Measurements from ENCODE around the gene SAYSD1.

The SAYSD1 gene

GRCh38 chr6:39079197-39080125 is 35.5 kb downstream of the SAYSD1 start:
- DNase-seq (ENCODE audit: low read depth in 2 of 2): no peak

- DNase-seq (ENCODE audit: low read depth in 2 of 2): no peak
Measured at GRCh38 chr6:39078695-39079094, 36.3 kb downstream of the SAYSD1 start.

GRCh38 chr6:39077882-39078594 is 36.9 kb downstream of the SAYSD1 start:
- DNase-seq (ENCODE audit: low read depth in 2 of 2): no peak

DNA sequence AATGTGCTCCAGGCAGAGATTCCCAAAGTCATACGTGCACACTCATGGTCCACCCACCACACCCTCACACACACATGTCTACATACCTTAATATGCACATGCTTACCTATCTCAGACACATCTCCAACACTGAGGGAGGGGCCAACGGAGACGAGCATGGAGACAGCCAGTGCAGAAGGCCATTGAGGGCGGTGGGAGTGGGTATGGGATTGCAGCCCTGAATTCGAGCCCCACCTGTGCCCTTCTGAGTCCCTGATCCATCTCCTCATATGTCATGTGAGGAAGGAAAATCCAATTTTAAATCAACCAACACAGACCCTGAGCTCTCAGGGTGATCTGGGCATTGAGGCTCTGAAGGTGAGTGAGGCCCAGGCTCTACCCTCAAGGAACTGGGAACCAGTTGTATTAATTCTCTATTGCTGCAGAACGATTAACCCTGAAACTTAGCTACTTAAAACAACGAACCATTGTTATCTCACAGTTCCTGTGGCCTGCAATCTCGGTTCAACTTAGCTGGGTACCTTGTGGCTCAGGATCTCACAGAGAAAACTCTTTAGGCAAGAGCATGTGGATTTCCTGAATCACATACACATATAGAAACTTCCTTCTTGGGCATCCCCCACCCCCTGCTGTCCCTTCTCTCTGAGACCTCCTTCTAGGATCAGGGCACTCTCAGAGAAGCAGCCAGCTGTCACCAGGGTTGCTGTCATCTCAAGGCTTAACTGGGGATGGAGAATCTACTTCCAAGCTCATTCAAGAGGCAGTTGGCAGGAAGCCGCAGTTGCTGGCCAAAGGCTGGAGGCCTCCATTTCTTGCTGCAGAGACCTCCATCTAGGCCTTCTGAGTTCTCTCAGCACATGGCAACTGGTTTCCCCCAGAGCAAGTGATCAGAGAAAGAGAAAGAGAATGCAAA is 38.1 kb downstream of the SAYSD1 start:
- DNase-seq (ENCODE audit: low read depth in 2 of 2): no peak

DNA sequence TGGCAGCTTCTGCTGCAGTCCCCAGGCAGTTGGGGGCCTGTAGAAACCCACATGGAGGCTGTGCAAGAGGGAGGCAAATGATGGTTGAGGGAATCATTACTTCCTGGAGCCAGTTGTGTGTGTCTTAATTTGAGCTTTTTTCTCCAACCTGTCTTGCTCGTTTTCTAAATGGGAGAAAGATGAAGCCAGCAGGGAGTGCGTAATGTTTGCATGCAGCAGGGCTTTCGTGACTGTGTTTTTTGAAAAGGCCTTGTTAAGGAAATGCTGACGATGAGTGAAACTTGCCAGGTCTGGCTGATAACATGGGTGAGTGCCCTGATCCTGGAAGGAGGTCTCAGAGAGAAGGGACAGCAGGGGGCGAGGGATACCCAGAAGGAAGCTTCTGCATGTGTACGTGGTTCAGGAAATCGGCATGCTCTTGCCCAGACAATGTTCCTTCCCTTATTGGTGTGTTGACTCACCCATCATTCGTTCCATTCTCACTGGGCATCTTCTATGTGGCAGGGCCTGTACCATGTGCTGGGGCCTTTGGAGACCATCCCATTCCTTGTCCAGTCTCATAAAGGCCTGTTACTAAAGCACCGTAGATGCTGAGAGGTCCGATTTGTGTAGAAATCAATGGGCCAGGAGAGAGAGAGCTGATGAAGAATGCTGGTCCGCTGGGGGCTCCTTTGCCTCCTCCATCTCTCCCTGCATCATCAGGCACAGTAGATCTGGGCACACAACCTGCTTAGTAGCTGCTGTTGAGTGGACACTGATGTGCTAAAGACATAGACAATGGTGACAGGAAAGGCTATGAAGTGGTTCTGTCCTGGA is 39.0 kb downstream of the SAYSD1 start:
- DNase-seq (ENCODE audit: low read depth in 2 of 2): no peak

GRCh38 chr6:39075010-39075686 is 39.8 kb downstream of the SAYSD1 start:
- no peak for DNase-seq (ENCODE audit: low read depth in 2 of 2)

GRCh38 chr6:39074486-39074885 is 40.5 kb downstream of the SAYSD1 start:
- DNase-seq (ENCODE audit: low read depth in 2 of 2): no peak

DNA sequence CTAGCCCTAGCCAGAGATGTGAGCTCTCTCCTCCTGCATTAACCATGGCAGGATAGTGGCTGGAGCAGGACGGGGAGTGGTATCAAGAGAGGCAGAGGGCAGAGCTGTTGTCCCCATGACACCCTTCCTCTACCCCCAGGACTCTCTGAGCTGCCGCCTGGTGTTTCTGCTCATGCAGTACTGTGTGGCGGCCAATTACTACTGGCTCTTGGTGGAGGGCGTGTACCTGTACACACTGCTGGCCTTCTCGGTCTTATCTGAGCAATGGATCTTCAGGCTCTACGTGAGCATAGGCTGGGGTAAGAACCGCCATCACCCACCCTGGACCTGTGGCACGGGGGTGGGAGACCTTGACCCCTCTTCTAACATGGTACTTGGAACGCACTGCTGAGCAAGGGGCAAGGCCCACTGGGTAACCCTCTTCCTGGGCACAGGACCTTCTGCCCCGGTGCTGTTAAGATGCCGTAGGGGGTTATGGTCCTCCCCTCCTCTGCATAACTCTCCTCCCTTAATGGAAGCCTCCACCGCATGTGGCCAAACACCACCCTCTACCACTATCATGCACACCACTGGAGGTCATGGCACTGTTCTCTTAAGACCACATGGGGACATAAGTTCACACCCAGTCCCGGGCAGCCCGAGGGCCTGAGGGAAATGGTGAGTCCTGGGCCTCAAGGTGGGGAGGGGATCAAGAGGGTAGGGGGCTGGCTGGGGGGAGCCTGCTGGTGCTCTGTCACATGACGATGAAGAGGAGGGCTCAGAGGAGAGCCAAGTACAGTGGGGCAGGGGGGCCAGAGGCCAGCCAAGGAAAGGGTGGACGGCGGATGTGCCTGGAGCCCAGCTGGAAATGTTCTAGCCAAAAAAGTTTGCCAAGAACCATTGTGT is 41.3 kb downstream of the SAYSD1 start:
- DNase-seq (ENCODE audit: low read depth in 2 of 2): no peak

DNA sequence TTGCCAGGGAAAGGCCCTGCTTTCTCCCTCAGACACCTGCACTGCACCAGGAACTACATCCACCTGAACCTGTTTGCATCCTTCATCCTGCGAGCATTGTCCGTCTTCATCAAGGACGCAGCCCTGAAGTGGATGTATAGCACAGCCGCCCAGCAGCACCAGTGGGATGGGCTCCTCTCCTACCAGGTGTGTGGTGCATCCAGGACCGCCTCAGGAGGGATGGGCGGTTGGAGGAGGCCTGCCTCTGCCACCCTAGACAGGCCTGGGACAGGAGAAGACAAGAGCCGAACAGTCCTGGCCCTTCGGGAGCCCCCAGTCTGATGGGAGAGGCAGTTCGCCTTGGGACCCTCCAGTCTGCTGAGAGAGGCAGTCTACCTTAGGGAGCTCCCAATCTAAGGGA is 42.2 kb downstream of the SAYSD1 start:
- DNase-seq (ENCODE audit: low read depth in 2 of 2): no peak

DNA sequence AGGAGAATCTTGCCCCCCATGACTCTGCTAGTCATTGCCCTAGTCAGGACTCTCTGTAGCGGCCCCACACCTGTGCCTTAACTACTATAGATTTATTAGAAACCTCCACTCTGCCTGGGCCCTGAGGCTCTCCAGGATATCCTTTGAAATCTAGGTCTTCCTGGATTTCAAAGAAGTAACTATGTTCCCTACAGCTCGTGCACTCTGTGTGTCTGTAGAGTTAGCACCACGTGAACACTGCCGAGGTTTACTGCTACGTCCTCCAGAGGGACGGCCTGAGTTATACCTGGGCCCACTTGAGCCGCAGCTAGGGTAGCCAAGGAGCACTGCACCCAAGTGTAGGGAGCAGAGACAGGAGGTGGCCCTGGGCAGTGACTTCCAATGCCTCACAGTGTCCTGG is 46.6 kb downstream of the SAYSD1 start:
- no peak for DNase-seq (ENCODE audit: low read depth in 2 of 2)

GRCh38 chr6:39065561-39065960 is 49.4 kb downstream of the SAYSD1 start:
- no peak for DNase-seq (ENCODE audit: low read depth in 2 of 2)

DNA sequence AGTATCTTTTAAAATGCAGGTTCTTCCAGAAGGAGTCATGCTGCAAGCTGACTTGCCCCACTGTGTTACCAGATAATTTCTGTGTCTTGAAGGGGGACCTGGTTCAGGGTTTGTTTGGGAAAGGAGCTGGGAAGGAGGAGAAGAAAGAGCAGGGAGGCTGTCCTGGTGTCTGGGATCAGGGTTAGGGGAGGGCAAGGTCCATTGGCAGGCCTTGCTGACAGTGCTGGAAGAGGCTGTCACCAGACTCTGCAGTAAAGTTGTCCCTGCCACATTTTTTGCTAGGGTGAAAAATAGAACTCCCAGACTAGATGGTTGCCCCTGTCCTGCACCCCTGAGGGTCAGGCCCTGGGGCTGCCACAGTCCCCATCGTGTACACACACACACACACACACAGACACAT is 51.5 kb downstream of the SAYSD1 start:
- no peak for DNase-seq (ENCODE audit: low read depth in 2 of 2)

DNA sequence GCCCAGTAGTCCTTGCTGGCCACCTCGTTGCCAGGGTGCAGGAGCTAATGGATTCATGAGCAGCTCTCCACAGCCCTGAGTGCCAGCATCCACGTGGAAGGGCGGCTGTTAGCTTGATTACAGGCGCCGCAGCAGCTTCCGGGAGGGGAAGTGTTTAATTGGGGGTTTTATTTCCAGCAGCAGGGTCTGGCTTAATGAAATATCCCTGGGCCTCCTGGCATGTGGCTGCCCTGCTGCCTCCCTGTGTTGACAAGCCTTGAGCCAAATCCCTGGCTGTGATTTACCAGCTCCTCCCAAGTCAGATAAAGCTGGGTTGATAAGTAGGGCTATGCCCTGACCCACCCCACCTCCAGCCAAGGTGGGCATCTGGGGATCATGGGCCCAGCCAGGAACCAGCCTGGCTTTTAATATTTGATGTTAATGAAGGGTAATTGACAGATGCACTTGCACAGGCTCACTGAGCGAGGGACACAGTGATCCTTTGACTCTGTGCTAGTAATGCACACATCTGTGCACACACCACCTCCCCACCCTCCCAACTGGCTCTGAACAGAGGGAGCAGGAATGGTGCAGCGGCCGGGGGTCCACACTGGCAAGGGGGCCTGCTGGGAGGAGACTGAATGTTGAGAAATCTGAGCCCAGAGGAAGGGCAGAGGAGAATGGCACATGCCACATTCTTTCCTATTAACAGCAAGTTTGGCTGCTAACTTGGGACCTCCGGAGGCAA is 52.8 kb downstream of the SAYSD1 start:
- no peak for DNase-seq (ENCODE audit: low read depth in 2 of 2)

DNA sequence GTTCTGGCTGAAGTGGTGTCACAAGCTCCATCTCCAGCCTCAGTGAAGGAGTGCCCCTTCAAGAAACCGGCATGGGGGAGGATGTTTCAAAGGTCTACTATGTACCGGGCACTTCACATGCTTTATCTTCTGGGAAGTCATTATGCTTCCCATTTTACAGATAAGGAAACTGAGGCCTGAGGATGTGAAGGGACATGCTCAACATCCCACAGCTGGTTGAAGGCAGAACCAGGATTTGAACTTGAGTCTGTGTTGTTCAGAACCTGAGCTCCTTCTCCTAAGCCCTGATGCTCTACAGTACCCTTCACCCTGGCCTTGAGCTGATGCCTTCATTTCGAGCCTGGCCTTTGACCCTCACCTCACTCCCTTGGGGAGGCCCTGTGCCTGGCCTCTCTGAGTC is 53.4 kb downstream of the SAYSD1 start:
- DNase-seq (ENCODE audit: low read depth in 2 of 2): no peak

DNA sequence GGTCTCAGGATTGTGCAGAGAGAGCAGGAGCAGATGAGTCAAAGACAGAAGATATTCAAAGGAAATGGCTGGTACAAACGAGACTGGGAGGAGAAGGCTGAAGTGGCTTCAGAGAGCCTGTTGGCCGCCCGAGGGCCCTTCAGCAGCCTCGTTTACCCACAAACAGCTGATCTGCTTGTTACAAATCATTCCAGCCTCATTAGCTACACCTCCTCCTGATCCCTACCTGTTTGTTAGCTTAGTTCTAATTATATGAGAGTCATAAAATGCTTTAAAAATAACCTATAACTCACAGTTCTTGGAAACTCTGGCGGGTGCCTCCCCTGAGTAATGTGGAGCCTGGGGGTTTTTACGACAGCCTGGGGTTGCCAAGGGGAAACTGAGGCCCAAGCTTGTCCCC is 53.8 kb downstream of the SAYSD1 start:
- DNase-seq (ENCODE audit: low read depth in 2 of 2): no peak

DNA sequence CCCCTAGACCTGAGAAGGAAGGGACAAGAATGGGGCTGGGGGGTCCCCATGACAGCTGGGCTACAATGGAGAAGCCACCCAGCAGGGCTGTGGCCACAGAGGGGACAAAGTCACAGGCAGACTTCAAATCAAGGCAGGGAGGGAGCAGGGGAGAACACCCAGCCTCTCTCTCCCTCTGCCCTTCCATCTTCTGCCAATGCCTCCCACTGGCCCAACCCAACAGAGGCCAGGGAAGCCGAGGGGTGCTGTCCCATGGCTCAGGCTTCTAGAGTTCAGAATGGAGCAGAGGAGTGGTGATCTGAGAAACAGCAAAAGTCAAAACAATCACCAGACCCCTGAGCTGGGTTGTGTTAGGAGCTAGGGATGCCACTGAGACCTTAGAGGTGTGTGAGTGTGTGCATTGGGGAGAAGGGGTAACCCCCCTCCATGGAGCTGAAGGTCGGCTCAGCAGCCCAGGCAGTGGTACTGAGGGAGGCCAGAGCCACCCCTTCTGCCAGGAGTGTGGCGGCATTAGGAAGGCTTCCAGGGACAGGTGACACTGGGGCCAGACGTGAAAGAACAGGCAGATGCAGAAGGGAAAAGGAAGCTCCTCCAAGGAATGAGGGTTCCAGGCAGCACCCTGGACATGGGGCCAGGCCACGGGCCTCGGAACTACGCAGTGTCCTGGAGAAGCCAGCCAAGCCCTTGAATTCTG is 54.4 kb downstream of the SAYSD1 start:
- no peak for DNase-seq (ENCODE audit: low read depth in 2 of 2)

GRCh38 chr6:39059496-39060310 is 55.3 kb downstream of the SAYSD1 start:
- DNase-seq (ENCODE audit: low read depth in 2 of 2): no peak

Measured in stimulated activated CD4-positive, alpha-beta T cell treated with anti-CD3 and anti-CD28 coated beads, Interleukin-1b, Interleukin-23, amount 100 ng/mL, for 1 hour (primary cell).